Measurements from ENCODE around the gene SGPP2.

SGPP2 gene

DNA sequence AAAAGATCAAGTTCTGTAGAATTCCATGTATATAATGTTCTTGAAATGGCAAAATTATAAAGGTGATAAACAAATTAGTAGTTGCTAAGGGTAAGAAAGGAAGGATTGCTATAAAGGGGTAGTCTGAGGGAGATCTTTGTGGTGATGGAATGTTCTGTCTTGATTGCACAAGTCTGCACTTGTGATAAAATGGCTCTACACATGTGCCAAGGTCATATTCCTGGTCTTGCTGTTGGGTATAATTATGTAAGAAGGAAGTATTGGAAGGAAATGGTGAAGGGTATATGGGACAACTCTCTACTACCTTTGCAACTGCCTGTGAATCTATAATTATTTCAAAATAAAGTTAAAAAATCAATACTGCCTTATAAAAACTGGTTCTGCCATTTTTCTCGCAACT is 15.3 kb downstream of the SGPP2 start:
- Mint-ChIP-seq H3K9me3 (no peaks in the 10 kb centered on the region), H3K27me3 (no peaks in the 10 kb centered on the region), H3K36me3 (no peaks in the 10 kb centered on the region), H3K27ac (no peak overlapping the region), H3K4me3 (no peak overlapping the region), H3K4me1 (no peaks in the 10 kb centered on the region)
- CTCF ChIA-PET: no interaction called here
- DNase-seq: no peak

DNA sequence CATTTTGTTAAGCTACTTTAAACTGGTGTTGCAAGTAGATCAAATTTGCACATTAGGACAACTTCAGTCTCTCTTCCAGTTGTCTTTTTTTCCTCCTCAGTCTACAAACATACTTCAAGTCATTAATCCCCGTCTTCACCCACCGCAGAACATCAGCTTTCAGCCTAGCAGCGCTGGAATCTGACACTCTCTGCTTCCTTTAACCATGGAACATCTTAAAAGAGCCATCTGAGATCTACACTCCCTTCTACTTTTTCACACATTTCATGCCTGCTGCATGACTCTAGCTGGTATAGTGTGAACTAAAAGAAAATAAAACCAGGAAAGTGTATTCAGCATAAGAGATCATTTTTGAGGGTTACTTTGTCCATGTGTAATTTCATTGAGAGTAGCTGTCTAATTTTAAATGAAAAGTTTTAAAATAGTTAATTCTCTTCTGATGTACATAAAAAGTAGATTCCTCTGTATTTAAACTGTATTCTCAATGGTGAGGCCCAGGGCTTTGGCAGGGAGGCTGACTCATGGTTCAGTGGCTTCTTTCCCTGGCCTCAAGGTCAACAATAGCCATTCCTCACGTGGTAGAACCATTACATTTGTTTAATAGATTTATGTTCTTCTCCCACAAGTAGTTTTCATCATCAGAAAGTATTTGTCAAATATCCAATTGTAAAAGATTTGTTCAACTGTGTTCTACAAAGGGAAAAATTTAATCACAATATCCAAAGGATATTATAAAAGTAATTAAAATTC is 16.5 kb downstream of the SGPP2 start:
- DNase-seq: no peak
- Mint-ChIP-seq H3K4me1 (no peaks in the 10 kb centered on the region), H3K27ac (no peak overlapping the region), H3K27me3 (no peaks in the 10 kb centered on the region), H3K36me3 (no peaks in the 10 kb centered on the region), H3K9me3 (no peaks in the 10 kb centered on the region), H3K4me3 (no peak overlapping the region)
- CTCF ChIA-PET: no interaction called here

- Mint-ChIP-seq H3K27me3 (no peaks in the 10 kb centered on the region), H3K4me1 (no peaks in the 10 kb centered on the region), H3K36me3 (no peaks in the 10 kb centered on the region), H3K27ac (no peak overlapping the region), H3K4me3 (no peak overlapping the region), H3K9me3 (no peaks in the 10 kb centered on the region)
- no peak for DNase-seq
- CTCF ChIA-PET: no interaction called here
Observed at GRCh38 chr2:222442665-222443064, 18.3 kb downstream of the SGPP2 start.

GRCh38 chr2:222445227-222445626 is 20.9 kb downstream of the SGPP2 start:
- Mint-ChIP-seq H3K27ac (no peak overlapping the region), H3K4me1 (no peaks in the 10 kb centered on the region), H3K36me3 (no peaks in the 10 kb centered on the region), H3K4me3 (no peak overlapping the region), H3K27me3 (no peaks in the 10 kb centered on the region), H3K9me3 (no peaks in the 10 kb centered on the region)
- DNase-seq: no peak
- CTCF ChIA-PET: no interaction called here

DNA sequence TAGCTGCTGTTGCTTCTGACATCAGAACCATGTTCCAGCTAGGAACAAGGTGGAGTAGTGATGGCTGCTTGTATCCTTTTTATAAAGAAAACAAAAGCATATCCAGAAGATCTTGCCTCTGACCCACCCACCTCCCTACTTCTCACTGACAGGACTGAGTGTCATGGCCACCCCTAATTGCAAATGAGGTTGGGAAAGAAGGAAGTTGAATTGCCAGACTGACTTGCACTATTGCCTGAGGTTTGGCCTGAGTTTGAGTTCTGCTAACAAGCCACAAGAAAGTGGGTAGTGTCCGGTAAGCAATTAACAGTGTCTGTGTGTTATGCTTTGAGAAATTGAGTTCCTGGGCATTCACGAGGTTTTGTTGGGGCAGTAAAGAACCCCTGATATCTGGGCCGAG is 22.8 kb downstream of the SGPP2 start:
- DNase-seq: no peak
- no peak overlapping the region for H3K27ac Mint-ChIP-seq
- no peak overlapping the region for H3K4me3 Mint-ChIP-seq
- CTCF ChIA-PET: interaction anchor here (1.1 kb wide), 1 partner anchor 76 kb away, joined by 3 read pairs; no protein-coding TSS in a partner anchor
- no peaks in the 10 kb centered on the region for H3K9me3 Mint-ChIP-seq
- H3K27me3 Mint-ChIP-seq: no peaks in the 10 kb centered on the region
- H3K4me1 Mint-ChIP-seq: no peaks in the 10 kb centered on the region
- no peaks in the 10 kb centered on the region for H3K36me3 Mint-ChIP-seq

DNA sequence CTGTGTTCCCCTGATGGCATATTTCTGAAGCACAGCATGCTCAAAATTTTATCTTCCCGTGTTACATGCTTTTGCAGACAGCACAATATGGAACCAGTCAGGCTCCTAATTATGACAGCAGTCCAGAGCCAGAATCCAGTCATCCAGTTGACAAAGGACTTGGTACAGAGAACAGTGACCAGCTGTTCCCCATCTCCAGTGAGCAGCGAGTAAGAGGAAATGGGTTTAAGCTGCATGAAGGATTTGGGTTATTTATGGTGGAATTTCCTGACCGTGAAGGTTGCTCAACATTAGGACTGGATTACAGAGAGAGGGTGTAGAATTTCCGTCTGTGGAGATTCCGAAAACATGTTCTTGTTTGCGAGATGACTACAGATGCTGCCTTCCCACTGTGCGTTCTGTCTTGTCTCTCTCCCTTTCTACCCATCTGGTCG is 24.4 kb downstream of the SGPP2 start:
- no peak for DNase-seq
- CTCF ChIA-PET: no interaction called here
- Mint-ChIP-seq H3K36me3 (no peaks in the 10 kb centered on the region), H3K27me3 (no peaks in the 10 kb centered on the region), H3K4me3 (no peak overlapping the region), H3K27ac (no peak overlapping the region), H3K9me3 (no peaks in the 10 kb centered on the region), H3K4me1 (no peaks in the 10 kb centered on the region)

DNA sequence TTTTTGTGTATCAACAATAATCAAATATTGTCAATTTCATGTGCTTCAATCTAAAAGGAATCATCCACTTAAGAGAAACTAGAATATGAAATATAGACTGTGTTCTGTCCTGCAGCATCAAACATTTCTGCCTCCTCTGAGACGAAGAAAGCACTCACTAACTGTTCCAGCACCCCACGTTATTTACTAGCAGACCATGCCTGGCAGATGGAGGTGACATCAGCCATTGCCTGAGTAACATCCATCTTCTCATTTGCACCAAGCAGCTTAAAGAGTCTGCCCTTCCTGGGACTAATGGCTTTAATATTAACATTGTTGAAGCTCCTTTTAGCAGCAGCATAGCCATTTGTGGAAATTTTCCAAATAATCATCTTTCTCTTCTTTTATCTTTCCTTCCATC is 25.7 kb downstream of the SGPP2 start:
- Mint-ChIP-seq H3K4me3 (no peak overlapping the region), H3K9me3 (no peaks in the 10 kb centered on the region), H3K4me1 (no peaks in the 10 kb centered on the region), H3K27me3 (peaks cover under 1% of the 10 kb centered on the region), H3K36me3 (no peaks in the 10 kb centered on the region), H3K27ac (no peak overlapping the region)
- CTCF ChIA-PET: no interaction called here
- DNase-seq: no peak

- Mint-ChIP-seq H3K4me3 (no peak overlapping the region), H3K9me3 (no peaks in the 10 kb centered on the region), H3K27ac (no peak overlapping the region), H3K4me1 (no peaks in the 10 kb centered on the region), H3K27me3 (peaks cover 4% of the 10 kb centered on the region), H3K36me3 (no peaks in the 10 kb centered on the region)
- CTCF ChIA-PET: no interaction called here
- DNase-seq: no peak
Observed at GRCh38 chr2:222451224-222451674, 26.9 kb downstream of the SGPP2 start.

GRCh38 chr2:222452422-222452950 is 28.1 kb downstream of the SGPP2 start:
- no peaks in the 10 kb centered on the region for H3K9me3 Mint-ChIP-seq
- no peaks in the 10 kb centered on the region for H3K36me3 Mint-ChIP-seq
- no peak overlapping the region for H3K4me3 Mint-ChIP-seq
- CTCF ChIA-PET: no interaction called here
- H3K4me1 Mint-ChIP-seq: no peaks in the 10 kb centered on the region
- peaks cover 4% of the 10 kb centered on the region for H3K27me3 Mint-ChIP-seq
- H3K27ac Mint-ChIP-seq: no peak overlapping the region
- no peak for DNase-seq

DNA sequence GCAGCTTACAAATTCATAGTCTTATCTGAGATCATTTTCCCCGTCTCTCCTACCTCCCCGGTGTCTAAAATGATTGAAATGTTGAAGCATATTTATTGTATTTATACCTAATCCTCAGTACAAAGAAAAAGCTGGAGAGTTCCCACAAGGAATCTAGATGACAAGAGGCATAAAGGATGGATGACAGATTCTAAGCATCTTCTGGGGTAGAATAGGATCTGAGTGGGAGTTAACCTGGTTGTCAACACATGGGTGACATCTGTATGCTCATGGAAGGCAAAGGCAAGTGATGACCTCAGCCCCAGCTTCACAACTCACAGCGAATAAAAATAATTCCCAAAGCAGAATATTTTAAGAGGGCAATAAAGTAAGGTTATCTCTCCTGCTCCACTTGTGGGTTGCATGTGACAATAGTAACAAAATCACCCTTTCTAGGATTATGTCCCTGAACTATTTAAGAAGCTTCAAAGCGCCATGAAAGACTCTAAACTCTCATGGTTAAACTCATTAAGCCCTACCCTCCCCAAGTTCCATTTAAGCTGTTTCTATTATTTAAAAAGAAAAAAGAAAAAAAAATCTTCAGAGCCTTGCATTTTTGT is 32.2 kb downstream of the SGPP2 start:
- no peak overlapping the region for H3K4me3 Mint-ChIP-seq
- no peaks in the 10 kb centered on the region for H3K4me1 Mint-ChIP-seq
- H3K9me3 Mint-ChIP-seq: no peaks in the 10 kb centered on the region
- peaks cover 4% of the 10 kb centered on the region for H3K27me3 Mint-ChIP-seq
- no peak overlapping the region for H3K27ac Mint-ChIP-seq
- no peaks in the 10 kb centered on the region for H3K36me3 Mint-ChIP-seq
- CTCF ChIA-PET: no interaction called here
- DNase-seq: no peak

DNA sequence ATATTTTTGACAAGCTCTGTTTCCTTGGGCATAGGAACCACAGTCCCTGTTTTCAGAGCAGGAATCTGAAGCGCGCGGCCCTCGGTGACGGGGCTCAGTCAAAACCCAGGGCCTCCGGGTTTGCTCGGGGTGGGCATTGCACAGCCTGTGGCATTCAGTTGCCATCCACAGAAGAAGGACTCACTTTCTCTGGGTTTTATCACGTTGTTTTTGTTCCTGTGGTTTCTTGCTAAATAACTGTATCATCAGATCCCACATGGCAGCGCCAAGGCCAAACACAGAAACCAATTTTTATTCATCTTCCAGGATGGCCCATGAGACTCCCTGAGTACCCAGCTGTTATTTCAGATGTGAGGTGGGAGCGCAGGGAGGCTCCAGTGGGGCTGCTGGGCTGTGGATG is 35.6 kb downstream of the SGPP2 start:
- Mint-ChIP-seq H3K36me3 (no peaks in the 10 kb centered on the region), H3K4me3 (no peak overlapping the region), H3K9me3 (no peaks in the 10 kb centered on the region), H3K4me1 (no peaks in the 10 kb centered on the region), H3K27me3 (peaks cover 4% of the 10 kb centered on the region), H3K27ac (no peak overlapping the region)
- no peak for DNase-seq
- CTCF ChIA-PET: no interaction called here

DNA sequence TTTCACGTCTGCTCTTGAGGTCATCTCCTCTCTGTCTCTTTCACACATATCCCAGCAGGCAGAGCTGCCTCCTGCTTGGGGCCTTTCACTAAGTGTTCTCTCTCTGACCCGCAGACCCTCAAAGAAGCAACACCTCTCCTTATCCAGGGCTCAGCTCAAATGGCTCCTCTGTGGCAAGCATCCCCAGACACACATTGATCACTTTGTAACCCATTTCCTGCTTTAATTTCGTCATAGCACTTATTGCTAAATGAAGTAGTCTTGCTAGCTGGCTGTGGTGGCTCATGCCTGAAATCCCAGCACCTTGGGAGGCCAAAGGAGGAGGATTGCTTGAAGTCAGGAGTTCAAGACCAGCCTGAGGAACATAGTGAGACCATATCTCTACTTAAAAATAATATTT is 41.4 kb downstream of the SGPP2 start:
- Mint-ChIP-seq H3K9me3 (no peaks in the 10 kb centered on the region), H3K27ac (no peak overlapping the region), H3K36me3 (no peaks in the 10 kb centered on the region), H3K4me3 (no peak overlapping the region), H3K27me3 (no peaks in the 10 kb centered on the region), H3K4me1 (no peaks in the 10 kb centered on the region)
- CTCF ChIA-PET: no interaction called here
- DNase-seq: no peak

GRCh38 chr2:222468346-222468745 is 44.0 kb downstream of the SGPP2 start:
- Mint-ChIP-seq H3K9me3 (no peaks in the 10 kb centered on the region), H3K36me3 (no peaks in the 10 kb centered on the region), H3K4me1 (no peaks in the 10 kb centered on the region), H3K4me3 (no peak overlapping the region), H3K27me3 (no peaks in the 10 kb centered on the region), H3K27ac (no peak overlapping the region)
- CTCF ChIA-PET: no interaction called here
- DNase-seq: no peak

- CTCF ChIA-PET: no interaction called here
- H3K36me3 Mint-ChIP-seq: no peaks in the 10 kb centered on the region
- H3K27ac Mint-ChIP-seq: no peak overlapping the region
- no peaks in the 10 kb centered on the region for H3K9me3 Mint-ChIP-seq
- H3K4me1 Mint-ChIP-seq: no peaks in the 10 kb centered on the region
- no peak overlapping the region for H3K4me3 Mint-ChIP-seq
- no peak for DNase-seq
- no peaks in the 10 kb centered on the region for H3K27me3 Mint-ChIP-seq
Observed at GRCh38 chr2:222470802-222471468, 46.6 kb downstream of the SGPP2 start.
